HEK293 (cell line): ENCODE results near the gene CLIC5.

ENCODE experiments used
- CTCF ChIA-PET: fragments of 350-600 bp; formaldehyde crosslinking; extraction: SDS; loops from one replicate; lab custom pipeline; 2021; ENCODE audit warnings: antibody characterized with exemption; lab: Yijun Ruan, JAX
- POLR2A ChIA-PET: fragments of 300-600 bp; formaldehyde crosslinking; extraction: SDS; loops from one replicate; lab custom pipeline; 2020; ENCODE audit warnings: antibody characterized with exemption, inconsistent platforms; lab: Yijun Ruan, JAX
- H3K27ac ChIP-seq: fragments of 200-500 bp; sonication (Bioruptor generic); 2 replicates; pipeline ENCODE4 v1.5.1; 2014; ENCODE audit warnings: low read depth, low read length, control low read depth, inconsistent platforms; ENCODE audit errors: extremely low read depth
- H3K36me3 ChIP-seq, 2 experiments: fragments of 200-500 bp in 1 of 2; sonication (Bioruptor generic) in 1 of 2; 1 replicate in 1 of 2; 2 replicates in 1 of 2; pipeline ENCODE4 v1.5.1; 2014 to 2017; ENCODE audit warnings: inconsistent platforms in 2 of 2, low read length in 2 of 2; ENCODE audit not compliant: control insufficient read depth in 2 of 2, insufficient read depth in 1 of 2
- H3K4me1 ChIP-seq: fragments of 200-500 bp; sonication (Bioruptor generic); 2 replicates; pipeline ENCODE4 v1.5.1; 2014; ENCODE audit warnings: mild to moderate bottlenecking, low read length, inconsistent platforms; ENCODE audit not compliant: control insufficient read depth, insufficient read depth
- H3K4me3 ChIP-seq: 2 replicates; pipeline ENCODE4 v1.5.1; 2011; ENCODE audit warnings: low read depth, mild to moderate bottlenecking, control low read depth, low read length, moderate library complexity
- H3K9me3 ChIP-seq: fragments of 200-500 bp; sonication (Bioruptor generic); 2 replicates; pipeline ENCODE4 v1.5.1; 2014; ENCODE audit warnings: low read depth, low read length, inconsistent platforms; ENCODE audit not compliant: control insufficient read depth, insufficient read depth
- AEBP2 ChIP-seq: fragments of 450-650 bp; formaldehyde crosslinking; IDR thresholded peaks from 2 replicates; pipeline ENCODE4 v1.5.1; 2016; ENCODE audit warnings: missing biosample characterization, missing genetic modification characterization, borderline replicate concordance
- FEZF1 ChIP-seq: fragments of 450-650 bp; formaldehyde crosslinking; IDR thresholded peaks from 2 replicates; pipeline ENCODE4 v1.5.1; 2016; ENCODE audit warnings: missing biosample characterization, missing genetic modification characterization
- REPIN1 ChIP-seq: fragments of 450-650 bp; formaldehyde crosslinking; IDR thresholded peaks from 2 replicates; pipeline ENCODE4 v1.5.1; 2017; ENCODE audit warnings: missing biosample characterization, missing genetic modification characterization, low read depth
- SCRT2 ChIP-seq: fragments of 450-650 bp; formaldehyde crosslinking; IDR thresholded peaks from 2 replicates; pipeline ENCODE4 v1.5.1; 2016; ENCODE audit warnings: missing biosample characterization, missing genetic modification characterization
- SP7 ChIP-seq: fragments of 450-650 bp; formaldehyde crosslinking; IDR thresholded peaks from 2 replicates; pipeline ENCODE4 v1.5.1; 2016; ENCODE audit warnings: missing biosample characterization, missing genetic modification characterization
- YY2 ChIP-seq: fragments of 450-650 bp; formaldehyde crosslinking; IDR thresholded peaks from 2 replicates; pipeline ENCODE4 v1.5.1; 2016; ENCODE audit warnings: missing biosample characterization, missing genetic modification characterization
- ZFP37 ChIP-seq: fragments of 450-650 bp; formaldehyde crosslinking; IDR thresholded peaks from 2 replicates; pipeline ENCODE4 v1.5.1; 2016; ENCODE audit warnings: missing biosample characterization, missing genetic modification characterization
- ZFP69B ChIP-seq: fragments of 450-650 bp; formaldehyde crosslinking; IDR thresholded peaks from 2 replicates; pipeline ENCODE4 v1.5.1; 2016; ENCODE audit warnings: missing biosample characterization, missing genetic modification characterization
- ZNF133 ChIP-seq: fragments of 450-650 bp; formaldehyde crosslinking; IDR thresholded peaks from 2 replicates; pipeline ENCODE4 v1.5.1; 2016; ENCODE audit warnings: missing biosample characterization, missing genetic modification characterization
- ZNF2 ChIP-seq: fragments of 450-650 bp; formaldehyde crosslinking; IDR thresholded peaks from 2 replicates; pipeline ENCODE4 v1.5.1; 2016; ENCODE audit warnings: missing biosample characterization, missing genetic modification characterization
- ZNF366 ChIP-seq: fragments of 450-650 bp; formaldehyde crosslinking; conservative IDR thresholded peaks from 2 replicates; pipeline ENCODE4 v1.5.1; 2016; ENCODE audit warnings: missing biosample characterization, missing genetic modification characterization
- ZNF37A ChIP-seq: fragments of 450-650 bp; IDR thresholded peaks from 2 replicates; pipeline ENCODE4 v1.5.1; 2018; ENCODE audit warnings: missing biosample characterization, missing genetic modification characterization
- ZNF423 ChIP-seq: fragments of 450-650 bp; formaldehyde crosslinking; IDR thresholded peaks from 2 replicates; pipeline ENCODE4 v1.5.1; 2016; ENCODE audit warnings: missing biosample characterization, missing genetic modification characterization
- ZNF48 ChIP-seq: fragments of 450-650 bp; formaldehyde crosslinking; IDR thresholded peaks from 2 replicates; pipeline ENCODE4 v1.5.1; 2016; ENCODE audit warnings: missing biosample characterization, missing genetic modification characterization
- ZNF544 ChIP-seq: fragments of 450-650 bp; formaldehyde crosslinking; IDR thresholded peaks from 2 replicates; pipeline ENCODE4 v1.5.0; 2017; ENCODE audit warnings: missing biosample characterization, missing genetic modification characterization
- ZNF624 ChIP-seq: fragments of 450-650 bp; formaldehyde crosslinking; IDR thresholded peaks from 2 replicates; pipeline ENCODE4 v1.5.1; 2017; ENCODE audit warnings: missing biosample characterization, missing genetic modification characterization
- ZNF660 ChIP-seq: fragments of 450-650 bp; IDR thresholded peaks from 2 replicates; pipeline ENCODE4 v1.5.1; 2018; ENCODE audit warnings: missing biosample characterization, mild to moderate bottlenecking, missing genetic modification characterization
- ZNF747 ChIP-seq: fragments of 450-650 bp; formaldehyde crosslinking; IDR thresholded peaks from 2 replicates; pipeline ENCODE4 v1.5.1; 2016; ENCODE audit warnings: missing biosample characterization, missing genetic modification characterization
- ZNF76 ChIP-seq: fragments of 450-650 bp; formaldehyde crosslinking; IDR thresholded peaks from 2 replicates; pipeline ENCODE4; 2016; ENCODE audit warnings: low read depth, missing biosample characterization, missing genetic modification characterization, borderline replicate concordance
- ZNF785 ChIP-seq: fragments of 450-650 bp; formaldehyde crosslinking; IDR thresholded peaks from 2 replicates; pipeline ENCODE4 v1.5.1; 2016; ENCODE audit warnings: missing biosample characterization, missing genetic modification characterization
- TF ChIP-seq, protein P1 (sequence below): fragments of 450-650 bp; formaldehyde crosslinking; conservative IDR thresholded peaks from 2 replicates; pipeline ENCODE4 v1.5.1; 2016; ENCODE audit warnings: low read depth, missing biosample characterization, missing genetic modification characterization

The CLIC5 gene

GRCh38 chr6:45970326-45970725, 45.3 kb downstream of the CLIC5 start:
- Histone ChIP-seq H3K36me3 (no peaks in the 10 kb centered on the region), H3K27ac (no peak overlapping the region), H3K9me3 (no peaks in the 10 kb centered on the region), H3K4me1 (no peaks in the 10 kb centered on the region), H3K4me3 (no peak overlapping the region)
- ChIA-PET POLR2A (no interaction called here), CTCF (interaction anchor here (1.0 kb wide), 1 partner anchor 26 kb away, joined by 4 read pairs; no protein-coding TSS in a partner anchor)
- TF ChIP-seq ZNF785 (tag by site-specific recombination): no peak
- TF ChIP-seq FEZF1 (tag by site-specific recombination): peak; percentile 50
- no peak for TF ChIP-seq ZNF624 (tag by site-specific recombination)
- TF ChIP-seq SP7 (tag by site-specific recombination): 0 out of 2 replicates have a peak, but pooled peaks have one; percentile 65

DNA sequence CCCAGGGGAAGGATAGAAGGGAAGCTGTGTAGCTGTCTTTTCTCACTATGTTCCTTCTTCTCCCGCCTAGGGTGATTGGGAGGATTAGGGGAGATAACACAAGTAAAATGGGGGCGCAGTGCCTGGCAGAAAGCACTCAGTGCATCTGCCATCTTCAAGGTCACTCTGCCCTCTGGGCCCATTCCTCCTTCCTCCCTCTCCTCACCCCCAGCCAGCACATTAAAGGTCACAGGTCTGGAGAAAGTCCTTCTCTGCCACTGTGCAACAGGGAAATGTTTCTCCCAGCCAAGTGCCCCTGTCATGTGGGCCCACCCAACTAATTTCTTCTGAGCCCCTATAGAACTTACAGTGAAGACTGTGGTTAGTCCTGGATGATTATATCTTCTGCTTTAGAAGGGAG, 45.8 kb downstream of the CLIC5 start:
- H3K36me3 ChIP-seq: no peaks in the 10 kb centered on the region
- POLR2A ChIA-PET: no interaction called here
- H3K9me3 ChIP-seq: no peaks in the 10 kb centered on the region
- no peak overlapping the region for H3K4me3 ChIP-seq
- no peaks in the 10 kb centered on the region for H3K4me1 ChIP-seq
- TF ChIP-seq ZNF423 (tag by site-specific recombination) (no peak), ZNF366 (tag by site-specific recombination) (no peak), ZFP37 (no peak), ZNF624 (tag by site-specific recombination) (no peak), YY2 (tag by site-specific recombination) (no peak), REPIN1 (tag by site-specific recombination) (no peak), ZFP69B (no peak), ZNF76 (no peak), ZNF747 (no peak), ZNF660 (no peak), ZNF37A (no peak)
- TF ChIP-seq, protein P1, sequence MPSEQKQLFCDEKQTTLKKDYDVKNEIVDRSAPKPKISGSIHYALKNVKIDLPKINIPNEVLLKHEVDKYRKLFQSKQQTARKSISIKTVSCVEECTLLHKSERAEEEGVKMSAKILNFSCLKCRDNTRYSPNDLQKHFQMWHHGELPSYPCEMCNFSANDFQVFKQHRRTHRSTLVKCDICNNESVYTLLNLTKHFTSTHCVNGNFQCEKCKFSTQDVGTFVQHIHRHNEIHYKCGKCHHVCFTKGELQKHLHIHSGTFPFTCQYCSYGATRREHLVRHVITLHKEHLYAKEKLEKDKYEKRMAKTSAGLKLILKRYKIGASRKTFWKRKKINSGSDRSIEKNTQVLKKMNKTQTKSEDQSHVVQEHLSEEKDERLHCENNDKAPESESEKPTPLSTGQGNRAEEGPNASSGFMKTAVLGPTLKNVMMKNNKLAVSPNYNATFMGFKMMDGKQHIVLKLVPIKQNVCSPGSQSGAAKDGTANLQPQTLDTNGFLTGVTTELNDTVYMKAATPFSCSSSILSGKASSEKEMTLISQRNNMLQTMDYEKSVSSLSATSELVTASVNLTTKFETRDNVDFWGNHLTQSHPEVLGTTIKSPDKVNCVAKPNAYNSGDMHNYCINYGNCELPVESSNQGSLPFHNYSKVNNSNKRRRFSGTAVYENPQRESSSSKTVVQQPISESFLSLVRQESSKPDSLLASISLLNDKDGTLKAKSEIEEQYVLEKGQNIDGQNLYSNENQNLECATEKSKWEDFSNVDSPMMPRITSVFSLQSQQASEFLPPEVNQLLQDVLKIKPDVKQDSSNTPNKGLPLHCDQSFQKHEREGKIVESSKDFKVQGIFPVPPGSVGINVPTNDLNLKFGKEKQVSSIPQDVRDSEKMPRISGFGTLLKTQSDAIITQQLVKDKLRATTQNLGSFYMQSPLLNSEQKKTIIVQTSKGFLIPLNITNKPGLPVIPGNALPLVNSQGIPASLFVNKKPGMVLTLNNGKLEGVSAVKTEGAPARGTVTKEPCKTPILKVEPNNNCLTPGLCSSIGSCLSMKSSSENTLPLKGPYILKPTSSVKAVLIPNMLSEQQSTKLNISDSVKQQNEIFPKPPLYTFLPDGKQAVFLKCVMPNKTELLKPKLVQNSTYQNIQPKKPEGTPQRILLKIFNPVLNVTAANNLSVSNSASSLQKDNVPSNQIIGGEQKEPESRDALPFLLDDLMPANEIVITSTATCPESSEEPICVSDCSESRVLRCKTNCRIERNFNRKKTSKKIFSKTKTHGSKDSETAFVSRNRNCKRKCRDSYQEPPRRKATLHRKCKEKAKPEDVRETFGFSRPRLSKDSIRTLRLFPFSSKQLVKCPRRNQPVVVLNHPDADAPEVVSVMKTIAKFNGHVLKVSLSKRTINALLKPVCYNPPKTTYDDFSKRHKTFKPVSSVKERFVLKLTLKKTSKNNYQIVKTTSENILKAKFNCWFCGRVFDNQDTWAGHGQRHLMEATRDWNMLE: no peak
- TF ChIP-seq, all 188 proteins: peak for 0
- CTCF ChIA-PET: interaction anchor here (1.0 kb wide), 1 partner anchor 25 kb away, joined by 4 read pairs; no protein-coding TSS in a partner anchor
- no peak overlapping the region for H3K27ac ChIP-seq

GRCh38 chr6:45969026-45969425, 46.6 kb downstream of the CLIC5 start:
- H3K4me3 ChIP-seq: no peak overlapping the region
- no peak for TF ChIP-seq ZNF133 (tag by site-specific recombination)
- TF ChIP-seq SCRT2 (tag by site-specific recombination): 0 out of 2 replicates have a peak, but pooled peaks have one; percentile 13
- no peak for TF ChIP-seq REPIN1 (tag by site-specific recombination)
- TF ChIP-seq ZNF2 (tag by site-specific recombination): no peak
- TF ChIP-seq AEBP2 (tag by site-specific recombination): no peak
- TF ChIP-seq ZNF544: no peak
- TF ChIP-seq ZNF48 (tag by site-specific recombination): no peak
- no peaks in the 10 kb centered on the region for H3K36me3 ChIP-seq
- no peak overlapping the region for H3K27ac ChIP-seq
- no peaks in the 10 kb centered on the region for H3K9me3 ChIP-seq
- POLR2A ChIA-PET: no interaction called here
- CTCF ChIA-PET: no interaction called here
- H3K4me1 ChIP-seq: no peaks in the 10 kb centered on the region
